HG03457 (cell line): Measurements from ENCODE around the gene GMEB2.
"Not testable (repeated sequence)": the region's sequence is repeated elsewhere in the genome, so short reads cannot be mapped to it uniquely, and the experiment has no call there.

Experiments used
- ATAC-seq: cut with Tn5 transposase; IDR thresholded peaks from one replicate; pipeline ENCODE4 v1.9.1; 2021; ENCODE audit warnings: moderate number of reproducible peaks; ENCODE audit not compliant: unreplicated experiment

Gene GMEB2

GRCh38 chr20:63573647-63574131, 53.2 kb downstream of the GMEB2 start:
- ATAC-seq = no peak

- no peak for ATAC-seq
Measured at GRCh38 chr20:63572788-63573646, 53.9 kb downstream of the GMEB2 start.

GRCh38 chr20:63572071-63572787, 54.7 kb downstream of the GMEB2 start:
- ATAC-seq = no peak

- not testable (repeated sequence) for ATAC-seq
Measured at GRCh38 chr20:63571087-63571478, 55.8 kb downstream of the GMEB2 start.

GRCh38 chr20:63570281-63571086, 56.4 kb downstream of the GMEB2 start:
- ATAC-seq = no peak

GRCh38 chr20:63568986-63569949, 57.6 kb downstream of the GMEB2 start:
- ATAC-seq = no peak

- no peak for ATAC-seq
Measured at GRCh38 chr20:63568170-63568981, 58.5 kb downstream of the GMEB2 start.

- ATAC-seq = peak; percentile 48
Measured at GRCh38 chr20:63567386-63568169, 59.3 kb downstream of the GMEB2 start.

GRCh38 chr20:63567136-63567385, 59.8 kb downstream of the GMEB2 start:
- no peak for ATAC-seq

GRCh38 chr20:63566395-63567135, 60.3 kb downstream of the GMEB2 start:
- ATAC-seq = no peak

- no peak for ATAC-seq
Measured at GRCh38 chr20:63565699-63566335, 61.1 kb downstream of the GMEB2 start.

GRCh38 chr20:63565021-63565698, 61.7 kb downstream of the GMEB2 start:
- ATAC-seq = no peak

GRCh38 chr20:63564036-63564810, 62.7 kb downstream of the GMEB2 start:
- ATAC-seq = no peak

- ATAC-seq = no peak
Measured at GRCh38 chr20:63563225-63563935, 63.5 kb downstream of the GMEB2 start.

GRCh38 chr20:63562461-63563224, 64.3 kb downstream of the GMEB2 start:
- no peak for ATAC-seq
